ENCODE results near the gene GALNT18.
A peak's percentile ranks its signal among the peaks of the same experiment; 100 is the strongest.

GALNT18 gene

GRCh38 chr11:11525283-11525682 lies 96.5 kb downstream of the GALNT18 start:
- DNase-seq, result peak; percentile 21

- DNase-seq, result no peak
Observed at GRCh38 chr11:11524436-11525061, 97.3 kb downstream of the GALNT18 start.

- no peak for DNase-seq
Observed at GRCh38 chr11:11522591-11522990, 99.2 kb downstream of the GALNT18 start.

- DNase-seq, result no peak
Observed at GRCh38 chr11:11521306-11522002, 100.4 kb downstream of the GALNT18 start.

- DNase-seq, result no peak
Observed at GRCh38 chr11:11520231-11521015, 101.4 kb downstream of the GALNT18 start.

GRCh38 chr11:11519184-11519583 lies 102.6 kb downstream of the GALNT18 start:
- DNase-seq, result no peak

GRCh38 chr11:11514246-11514645 lies 107.6 kb downstream of the GALNT18 start:
- no peak for DNase-seq

- DNase-seq, result peak; percentile 8
Observed at GRCh38 chr11:11513422-11513821, 108.4 kb downstream of the GALNT18 start.

GRCh38 chr11:11512929-11513328 lies 108.9 kb downstream of the GALNT18 start:
- no peak for DNase-seq

GRCh38 chr11:11512502-11512901 lies 109.3 kb downstream of the GALNT18 start:
- DNase-seq, result no peak

GRCh38 chr11:11512090-11512489 lies 109.7 kb downstream of the GALNT18 start:
- DNase-seq, result no peak

GRCh38 chr11:11510939-11511338 lies 110.9 kb downstream of the GALNT18 start:
- no peak for DNase-seq

- DNase-seq, result no peak
Observed at GRCh38 chr11:11505692-11506091, 116.1 kb downstream of the GALNT18 start.

GRCh38 chr11:11505190-11505589 lies 116.6 kb downstream of the GALNT18 start:
- no peak for DNase-seq

GRCh38 chr11:11504071-11504470 lies 117.7 kb downstream of the GALNT18 start:
- no peak for DNase-seq

- no peak for DNase-seq
Observed at GRCh38 chr11:11502263-11502861, 119.4 kb downstream of the GALNT18 start.

- no peak for DNase-seq
Observed at GRCh38 chr11:11501546-11502262, 120.1 kb downstream of the GALNT18 start.

GRCh38 chr11:11500744-11501487 lies 120.9 kb downstream of the GALNT18 start:
- DNase-seq, result no peak

GRCh38 chr11:11499300-11499699 lies 122.5 kb downstream of the GALNT18 start:
- no peak for DNase-seq

- no peak for DNase-seq
Observed at GRCh38 chr11:11498195-11498594, 123.6 kb downstream of the GALNT18 start.

- DNase-seq, result no peak
Observed at GRCh38 chr11:11496879-11497278, 124.9 kb downstream of the GALNT18 start.

GRCh38 chr11:11494348-11494747 lies 127.5 kb downstream of the GALNT18 start:
- DNase-seq, result no peak
